HG02852 (cell line): ENCODE results near the gene EXOC2.

Experiments used
- ATAC-seq: cut with Tn5 transposase; IDR thresholded peaks from one replicate; pipeline ENCODE4 v1.9.1; 2021; ENCODE audit warnings: mild to moderate bottlenecking, moderate library complexity; ENCODE audit not compliant: unreplicated experiment

Gene EXOC2

DNA sequence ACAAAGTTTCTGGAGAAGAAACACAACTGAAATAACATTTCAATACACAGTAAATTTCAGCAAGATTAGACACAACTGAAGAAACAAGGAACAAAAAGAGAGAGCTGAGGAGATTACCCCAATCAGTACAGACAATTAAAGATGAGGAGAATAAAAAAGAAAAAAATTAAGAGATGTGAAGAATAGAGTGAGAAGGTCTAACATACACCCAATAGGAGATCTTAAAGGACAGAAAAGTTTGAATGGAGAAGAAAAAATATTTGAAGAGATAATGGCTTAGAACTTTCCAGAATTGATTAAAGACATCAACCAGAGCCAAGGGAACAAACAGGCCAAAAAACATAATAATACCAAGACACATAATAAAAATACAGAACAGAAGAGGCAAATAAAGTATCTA is 152.4 kb downstream of the EXOC2 start:
- no peak for ATAC-seq

DNA sequence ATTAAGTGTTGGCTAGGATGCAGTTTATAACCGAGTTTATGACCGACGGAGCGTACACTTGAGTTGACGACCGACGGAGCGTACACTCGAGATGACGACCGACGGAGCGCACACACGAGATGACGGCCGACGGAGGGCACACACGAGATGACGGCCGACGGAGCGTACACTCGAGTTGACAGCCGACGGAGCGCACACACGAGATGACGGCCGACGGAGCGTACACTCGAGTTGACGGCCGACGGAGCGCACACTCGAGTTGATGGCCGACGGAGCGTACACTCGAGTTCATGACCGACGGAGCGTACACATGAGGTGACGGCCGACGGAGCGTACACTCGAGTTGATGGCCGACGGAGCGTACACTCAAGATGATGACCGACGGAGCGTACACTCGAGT is 155.8 kb downstream of the EXOC2 start:
- ATAC-seq = no peak

DNA sequence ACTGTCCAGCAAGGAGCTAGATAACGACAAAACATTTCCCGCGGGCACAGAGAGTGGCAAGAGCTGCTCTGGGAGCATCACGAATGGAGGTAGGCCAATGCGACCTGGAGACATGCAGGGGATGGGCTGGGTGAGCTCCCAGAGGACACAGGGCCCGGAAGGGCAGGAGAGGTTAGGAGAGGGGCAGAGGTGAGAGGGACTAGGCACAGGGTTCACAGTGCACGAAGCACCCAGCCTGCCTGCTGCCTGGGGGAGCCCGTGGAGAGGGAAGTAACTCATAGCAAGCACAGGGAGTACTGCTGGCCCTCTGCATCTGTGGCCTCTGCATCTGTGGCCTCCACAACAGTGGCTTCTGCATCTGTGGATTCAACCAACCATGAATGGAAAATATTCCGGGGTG is 162.5 kb downstream of the EXOC2 start:
- ATAC-seq = no peak

- ATAC-seq = no peak
Observed at GRCh38 chr6:528989-529388, 163.9 kb downstream of the EXOC2 start.

GRCh38 chr6:527989-528673 is 164.8 kb downstream of the EXOC2 start:
- no peak for ATAC-seq

DNA sequence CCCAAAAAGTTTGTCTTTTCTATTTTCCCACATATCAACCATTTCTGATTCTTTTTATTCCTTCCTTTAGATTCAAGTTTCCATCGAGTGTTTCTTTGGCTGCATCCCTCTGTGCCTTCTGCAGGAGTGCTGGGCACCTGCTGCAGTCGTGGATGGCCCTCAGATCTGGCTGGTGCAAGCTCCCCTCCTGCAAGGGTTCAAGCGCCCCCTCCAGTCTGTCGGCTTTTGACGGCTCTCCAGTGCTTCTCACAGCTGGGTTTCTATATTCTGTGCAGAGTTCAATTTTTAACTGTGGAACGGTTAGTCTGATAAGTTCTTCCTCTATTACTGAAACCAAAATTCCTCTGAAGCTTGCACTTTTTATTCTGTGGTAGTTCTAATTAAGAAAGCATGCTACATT is 168.1 kb downstream of the EXOC2 start:
- no peak for ATAC-seq

DNA sequence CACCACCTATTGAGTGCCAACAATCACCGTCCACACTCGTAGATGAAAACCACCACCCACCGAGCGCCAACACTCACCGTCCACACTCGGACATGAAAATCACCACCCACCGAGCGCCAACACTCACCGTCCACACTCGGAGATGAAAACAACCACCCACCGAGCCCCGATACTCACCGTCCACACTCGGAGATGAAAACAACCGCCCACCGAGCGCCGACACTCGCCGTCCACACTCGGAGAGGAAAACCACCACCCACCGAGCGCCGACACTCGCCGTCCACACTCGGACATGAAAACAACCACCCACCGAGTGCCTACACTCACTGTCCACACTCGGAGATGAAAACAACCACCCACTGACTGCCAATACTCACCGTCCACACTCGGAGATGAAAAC is 172.1 kb downstream of the EXOC2 start:
- ATAC-seq = no peak

- no peak for ATAC-seq
Observed at GRCh38 chr6:518218-518617, 174.7 kb downstream of the EXOC2 start.

- ATAC-seq = no peak
Observed at GRCh38 chr6:516213-516612, 176.7 kb downstream of the EXOC2 start.

GRCh38 chr6:515267-515666 is 177.7 kb downstream of the EXOC2 start:
- ATAC-seq = no peak

- ATAC-seq = no peak
Observed at GRCh38 chr6:514396-514978, 178.5 kb downstream of the EXOC2 start.

DNA sequence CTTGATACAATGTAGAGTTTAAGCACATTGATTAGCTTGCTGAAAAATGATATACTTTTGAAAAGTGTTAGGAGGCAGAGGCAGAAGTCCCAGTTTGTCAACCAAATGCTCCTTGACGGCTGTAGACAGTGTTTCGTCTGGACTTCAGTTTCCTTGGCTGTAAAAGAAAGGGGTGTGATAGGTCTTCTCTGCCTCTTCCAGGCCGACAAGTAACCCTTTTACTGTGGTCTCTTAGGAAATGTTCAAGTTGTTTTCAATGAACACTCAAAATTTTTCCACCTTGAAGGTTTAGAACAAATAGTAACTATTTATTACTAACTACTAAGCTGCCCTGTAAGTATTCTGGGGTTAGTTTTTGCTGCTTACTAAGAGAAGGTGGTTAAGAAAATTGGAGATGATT is 179.0 kb downstream of the EXOC2 start:
- no peak for ATAC-seq

DNA sequence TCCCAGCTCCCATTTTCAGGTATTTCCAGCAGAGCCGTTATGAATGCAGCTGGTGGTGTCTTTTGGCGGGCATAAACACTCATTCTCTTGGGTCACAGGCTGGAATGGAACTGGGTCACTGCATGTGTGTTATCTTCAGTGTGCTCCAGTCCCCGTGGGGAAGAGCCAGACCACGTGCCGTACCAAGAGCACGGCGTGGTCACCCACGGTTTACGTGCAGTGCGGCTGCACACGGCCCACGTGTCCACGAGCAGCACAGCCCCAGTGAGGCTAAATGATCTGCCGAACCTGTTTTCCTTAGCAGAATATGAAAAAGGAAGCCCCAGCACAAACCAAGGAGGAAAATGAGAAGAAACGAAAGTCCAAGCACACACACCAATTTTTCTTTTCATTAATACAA is 179.9 kb downstream of the EXOC2 start:
- no peak for ATAC-seq

DNA sequence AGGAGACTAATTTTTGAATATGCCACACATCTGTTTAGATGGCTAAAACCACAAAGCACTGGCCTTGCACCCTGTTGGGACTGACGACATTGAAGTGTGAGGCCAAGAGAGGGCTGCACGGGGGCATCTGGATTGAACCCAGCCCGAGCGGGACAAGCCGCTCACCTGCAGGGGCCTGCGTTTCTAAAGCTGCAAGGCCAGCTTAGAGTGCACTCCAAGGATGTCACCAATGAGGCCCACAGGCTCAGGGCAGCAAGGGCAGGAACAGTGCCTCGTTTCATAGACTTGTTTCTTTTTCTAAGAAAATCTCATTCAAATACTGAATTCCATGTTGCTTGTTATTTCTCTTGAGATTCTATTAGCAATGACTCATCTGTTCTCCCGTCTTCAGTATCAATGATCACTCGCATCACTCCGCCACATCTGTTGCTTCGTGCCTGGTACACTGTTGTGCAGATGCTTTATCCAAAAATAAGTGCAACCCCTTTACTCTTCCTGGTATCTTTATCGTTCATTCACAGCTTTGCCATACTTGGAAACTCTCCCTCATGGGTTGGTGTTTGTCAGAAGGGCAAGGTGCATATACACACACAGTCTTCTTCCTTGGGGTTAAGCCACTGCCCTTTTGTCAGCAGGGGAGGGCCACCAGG is 181.3 kb downstream of the EXOC2 start:
- no peak for ATAC-seq

DNA sequence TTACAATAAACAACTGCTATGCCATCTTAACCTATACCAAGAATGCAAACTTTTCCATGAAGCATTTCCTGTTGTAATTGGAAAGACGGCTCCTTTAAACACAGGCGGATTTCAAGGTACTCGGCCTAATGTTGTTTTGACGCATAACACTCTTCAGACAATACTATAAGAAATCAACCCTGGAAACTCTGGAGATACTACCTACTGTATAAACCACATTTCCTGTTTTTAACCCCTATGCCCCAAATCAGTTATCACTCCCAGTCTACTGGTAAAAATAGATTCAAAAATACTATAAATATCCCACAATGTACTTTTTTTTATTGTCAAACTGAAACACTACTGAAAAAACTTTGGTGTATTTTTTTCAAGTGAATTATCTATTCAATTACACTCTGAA is 183.3 kb downstream of the EXOC2 start:
- ATAC-seq = no peak

DNA sequence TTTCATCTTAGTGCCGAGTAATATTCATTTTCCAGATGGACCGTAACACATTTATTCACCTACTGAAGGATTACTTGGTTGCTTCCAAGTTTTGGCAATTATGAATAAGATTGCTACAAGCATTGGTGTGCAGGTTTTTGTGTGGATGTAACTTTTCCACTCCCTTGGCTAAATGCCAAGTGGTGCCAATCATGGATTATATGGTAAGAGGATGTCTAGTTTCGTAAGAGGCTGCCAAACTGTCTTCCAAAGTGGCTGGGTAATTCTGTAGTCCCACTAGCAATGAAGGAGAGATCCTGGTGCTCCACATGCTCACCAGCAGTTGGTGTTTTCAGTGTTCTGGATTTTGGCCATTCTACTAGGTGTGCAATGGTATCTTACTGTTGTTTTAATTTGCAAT is 184.3 kb downstream of the EXOC2 start:
- ATAC-seq = no peak

GRCh38 chr6:508006-508405 is 184.9 kb downstream of the EXOC2 start:
- no peak for ATAC-seq

DNA sequence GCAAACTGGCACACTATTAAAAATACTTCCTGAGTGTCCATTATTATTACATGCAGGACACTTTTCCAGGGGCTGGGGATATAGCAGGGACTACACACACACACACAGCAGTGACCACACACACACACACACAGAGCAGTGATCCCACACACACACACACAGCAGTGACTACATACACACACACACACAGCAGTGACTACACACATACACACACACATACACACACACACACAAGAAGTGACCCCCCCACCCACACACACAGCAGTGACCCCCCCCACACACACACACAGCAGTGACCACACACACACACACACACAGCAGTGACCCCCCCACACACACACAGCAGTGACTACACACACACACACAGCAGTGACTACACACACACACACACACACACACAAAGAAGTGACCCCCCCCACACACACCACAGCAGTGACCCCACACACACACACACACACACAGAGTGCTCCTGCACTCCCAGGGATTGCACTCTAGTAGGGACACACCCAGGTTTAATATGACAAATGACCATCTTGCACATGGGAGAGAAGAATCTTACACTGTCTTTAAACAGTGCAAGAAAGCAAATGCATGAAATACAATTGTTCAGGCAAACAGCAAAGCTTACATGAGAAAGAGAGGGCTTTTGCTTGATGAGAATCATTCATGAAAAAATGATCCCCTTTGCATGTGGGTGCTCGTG is 185.9 kb downstream of the EXOC2 start:
- ATAC-seq = no peak

GRCh38 chr6:506508-506907 is 186.4 kb downstream of the EXOC2 start:
- ATAC-seq = no peak

DNA sequence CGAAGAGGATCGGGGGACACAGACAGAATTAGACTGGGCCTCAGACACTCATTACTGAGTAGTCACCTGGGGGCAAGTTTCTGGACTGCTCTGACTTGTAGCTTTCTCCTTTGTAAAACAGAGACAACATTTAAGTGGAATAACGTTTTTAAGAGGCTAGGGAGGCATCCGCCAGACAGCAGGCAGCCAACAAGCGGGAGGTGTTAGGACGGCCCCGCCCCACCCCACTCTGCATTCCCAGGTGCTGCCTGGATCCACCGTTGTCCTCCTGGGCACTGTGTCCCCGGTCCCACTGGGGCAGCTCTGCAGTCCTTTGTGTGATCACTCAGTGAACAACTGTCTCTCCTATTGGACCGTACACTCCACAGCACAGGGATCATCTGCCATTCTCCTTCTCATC is 187.6 kb downstream of the EXOC2 start:
- no peak for ATAC-seq

DNA sequence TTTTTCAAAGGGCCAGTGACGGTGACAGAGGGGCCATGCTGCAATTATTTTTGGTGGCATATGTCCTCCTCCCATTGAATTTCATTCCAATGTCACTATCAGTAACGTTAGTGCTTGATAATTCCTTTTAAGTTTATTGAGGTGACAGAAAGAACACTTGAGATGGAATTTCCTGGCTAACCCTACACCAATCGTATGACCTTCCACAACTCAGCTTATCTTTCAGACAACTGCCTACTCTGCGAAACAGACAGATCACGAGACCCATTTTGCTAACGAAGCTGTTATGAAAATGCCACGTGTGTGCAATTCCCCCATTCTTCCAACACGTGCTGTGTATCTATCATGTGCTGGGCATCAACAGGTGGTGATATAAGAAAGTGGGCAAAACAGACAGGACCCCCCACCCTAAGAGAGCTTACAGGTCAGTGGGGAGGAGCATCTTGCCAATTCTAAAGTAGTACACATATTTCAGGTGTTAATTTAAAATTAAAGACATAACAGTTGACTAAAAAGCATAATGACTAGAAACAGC is 188.4 kb downstream of the EXOC2 start:
- no peak for ATAC-seq
